Stimulated activated naive CD8-positive, alpha-beta T cell treated with anti-CD3 and anti-CD28 coated beads, Interleukin-15, amount 100 ng/mL, for 72 hours (primary cell): ENCODE measurements around the gene SCLY.

Experiments
- ATAC-seq: fragments of 150-1000 bp; cut with Tn5 transposase; 2 replicates; pipeline ENCODE4 v1.10.0; 2021; ENCODE audit warnings: mild to moderate bottlenecking, moderate library complexity
- DNase-seq, 2 donors: peaks; one replicate each; pipeline ENCODE4 v3.0.0; 2021 to 2022
- H3K27ac Mint-ChIP-seq, 2 donors: one replicate each; pipeline ENCODE4 v1.8.0; 2022; ENCODE audit warnings: mild to moderate bottlenecking in 2 of 2, mixed read lengths in 2 of 2, moderate library complexity in 2 of 2
- H3K27me3 Mint-ChIP-seq: one replicate; pipeline ENCODE4 v1.8.0; 2022; ENCODE audit warnings: mixed read lengths
- H3K4me1 Mint-ChIP-seq: one replicate; pipeline ENCODE4 v1.8.0; 2022; ENCODE audit warnings: mild to moderate bottlenecking, mixed read lengths
- H3K4me3 Mint-ChIP-seq, 2 donors: one replicate each; pipeline ENCODE4 v1.8.0; 2022; ENCODE audit warnings: mild to moderate bottlenecking in 2 of 2, mixed read lengths in 2 of 2, moderate library complexity in 1 of 2
- H3K9me3 Mint-ChIP-seq, 2 donors: one replicate each; pipeline ENCODE4 v1.8.0; 2022; ENCODE audit warnings: mixed read lengths in 2 of 2

SCLY gene

DNA sequence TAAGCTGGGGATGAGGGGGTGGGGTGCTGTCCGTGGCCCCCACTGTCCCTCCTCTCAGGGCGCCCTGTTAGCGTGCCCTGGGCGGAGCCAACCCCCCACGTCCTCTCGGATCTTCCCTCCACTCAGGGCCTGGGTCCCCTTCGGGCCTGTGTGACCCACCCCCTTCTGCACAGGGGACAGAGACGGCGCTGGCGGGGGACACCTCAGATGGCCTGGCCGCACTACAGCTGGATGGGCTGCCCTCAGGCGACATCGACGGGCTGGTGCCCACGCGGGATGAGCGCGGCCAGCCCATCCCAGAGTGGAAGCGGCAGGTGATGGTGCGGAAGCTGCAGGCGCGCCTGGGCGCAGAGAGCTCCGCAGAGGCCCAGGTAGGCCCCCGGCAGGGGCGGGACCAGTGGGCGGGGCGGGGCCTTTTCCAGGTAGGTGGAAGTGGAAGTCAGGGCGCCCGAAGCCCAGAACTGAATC, 67.8 kb downstream of the SCLY start:
- no peaks in the 10 kb centered on the region for H3K9me3 Mint-ChIP-seq
- no peak overlapping the region for H3K4me3 Mint-ChIP-seq
- no peak for ATAC-seq
- no peak overlapping the region for H3K27ac Mint-ChIP-seq
- DNase-seq = no peak
- H3K4me1 Mint-ChIP-seq = no peaks in the 10 kb centered on the region
- H3K27me3 Mint-ChIP-seq = no peaks in the 10 kb centered on the region

DNA sequence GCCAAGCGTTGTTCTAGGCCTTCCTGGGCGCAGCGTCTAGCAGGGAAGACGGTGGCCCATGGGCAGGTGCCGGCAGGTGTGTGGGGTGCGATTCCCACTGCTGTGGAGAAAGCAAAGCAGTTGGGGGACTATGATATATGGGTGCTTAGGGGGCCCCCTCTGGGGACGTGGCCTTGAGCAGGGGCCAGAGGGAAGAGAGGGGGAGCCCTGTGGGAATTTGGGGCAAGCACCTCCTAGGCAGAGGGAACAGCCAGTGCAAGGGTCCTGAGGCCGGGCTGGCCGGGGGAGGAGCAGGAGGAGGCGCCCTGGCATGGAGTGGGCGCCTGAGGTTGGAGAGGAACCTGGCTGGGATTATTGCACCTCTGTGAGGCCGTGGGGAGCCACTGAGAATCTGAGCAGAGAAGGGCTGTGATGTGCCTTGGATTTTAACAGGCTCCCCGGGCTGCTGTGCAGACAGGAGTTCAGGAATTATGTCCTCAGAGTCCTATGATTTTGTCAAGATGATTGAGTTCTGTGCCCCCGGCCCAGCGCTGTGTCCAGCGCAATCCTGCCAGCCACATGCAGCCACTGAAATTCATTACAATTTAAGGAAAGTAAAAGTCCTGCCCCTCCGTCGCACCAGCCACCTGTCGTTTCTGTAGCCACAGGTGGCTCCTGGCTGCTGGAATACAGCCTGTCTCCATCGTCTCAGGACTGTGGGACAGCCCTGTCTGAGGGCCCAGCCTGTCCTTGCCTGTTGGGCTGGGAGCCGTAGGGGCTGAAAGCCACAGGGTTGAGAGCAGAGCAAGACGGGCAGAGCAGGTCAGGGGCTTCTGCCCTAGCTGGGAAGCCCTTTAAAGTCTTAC, 68.6 kb downstream of the SCLY start:
- DNase-seq = no peak
- H3K4me1 Mint-ChIP-seq = no peaks in the 10 kb centered on the region

DNA sequence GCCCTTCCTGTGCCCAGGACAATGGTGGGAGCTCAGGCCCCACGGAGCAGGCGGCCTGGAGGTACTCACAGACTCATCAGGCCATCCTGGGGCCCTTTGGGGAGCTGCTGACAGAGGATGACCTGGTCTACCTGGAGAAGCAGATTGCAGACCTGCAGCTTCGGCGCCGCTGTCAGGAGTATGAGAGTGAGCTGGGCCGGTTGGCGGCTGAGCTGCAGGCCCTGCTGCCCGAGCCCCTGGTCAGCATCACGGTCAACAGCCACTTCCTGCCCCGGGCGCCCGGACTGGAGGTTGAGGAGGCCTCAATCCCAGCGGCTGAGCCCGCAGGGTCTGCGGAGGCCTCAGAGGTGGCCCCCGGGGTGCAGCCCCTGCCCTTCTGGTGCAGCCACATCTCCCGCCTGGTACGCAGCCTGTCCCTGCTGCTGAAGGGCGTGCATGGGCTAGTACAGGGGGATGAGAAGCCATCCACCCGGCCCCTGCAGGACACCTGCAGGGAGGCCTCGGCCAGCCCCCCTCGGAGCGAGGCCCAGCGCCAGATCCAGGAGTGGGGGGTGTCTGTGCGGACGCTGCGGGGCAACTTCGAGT, 69.4 kb downstream of the SCLY start:
- no peaks in the 10 kb centered on the region for H3K9me3 Mint-ChIP-seq
- DNase-seq (no peak), ATAC-seq (peak; percentile 27)
- H3K27me3 Mint-ChIP-seq = no peaks in the 10 kb centered on the region
- no peaks in the 10 kb centered on the region for H3K4me1 Mint-ChIP-seq
- no peak overlapping the region for H3K4me3 Mint-ChIP-seq
- H3K27ac Mint-ChIP-seq = no peak overlapping the region

More for the DNA sequence above, 68.6 kb downstream of the SCLY start:
- Mint-ChIP-seq H3K9me3 (no peaks in the 10 kb centered on the region), H3K4me3 (no peak overlapping the region), H3K27me3 (no peaks in the 10 kb centered on the region), H3K27ac (no peak overlapping the region)
- no peak for ATAC-seq

DNA sequence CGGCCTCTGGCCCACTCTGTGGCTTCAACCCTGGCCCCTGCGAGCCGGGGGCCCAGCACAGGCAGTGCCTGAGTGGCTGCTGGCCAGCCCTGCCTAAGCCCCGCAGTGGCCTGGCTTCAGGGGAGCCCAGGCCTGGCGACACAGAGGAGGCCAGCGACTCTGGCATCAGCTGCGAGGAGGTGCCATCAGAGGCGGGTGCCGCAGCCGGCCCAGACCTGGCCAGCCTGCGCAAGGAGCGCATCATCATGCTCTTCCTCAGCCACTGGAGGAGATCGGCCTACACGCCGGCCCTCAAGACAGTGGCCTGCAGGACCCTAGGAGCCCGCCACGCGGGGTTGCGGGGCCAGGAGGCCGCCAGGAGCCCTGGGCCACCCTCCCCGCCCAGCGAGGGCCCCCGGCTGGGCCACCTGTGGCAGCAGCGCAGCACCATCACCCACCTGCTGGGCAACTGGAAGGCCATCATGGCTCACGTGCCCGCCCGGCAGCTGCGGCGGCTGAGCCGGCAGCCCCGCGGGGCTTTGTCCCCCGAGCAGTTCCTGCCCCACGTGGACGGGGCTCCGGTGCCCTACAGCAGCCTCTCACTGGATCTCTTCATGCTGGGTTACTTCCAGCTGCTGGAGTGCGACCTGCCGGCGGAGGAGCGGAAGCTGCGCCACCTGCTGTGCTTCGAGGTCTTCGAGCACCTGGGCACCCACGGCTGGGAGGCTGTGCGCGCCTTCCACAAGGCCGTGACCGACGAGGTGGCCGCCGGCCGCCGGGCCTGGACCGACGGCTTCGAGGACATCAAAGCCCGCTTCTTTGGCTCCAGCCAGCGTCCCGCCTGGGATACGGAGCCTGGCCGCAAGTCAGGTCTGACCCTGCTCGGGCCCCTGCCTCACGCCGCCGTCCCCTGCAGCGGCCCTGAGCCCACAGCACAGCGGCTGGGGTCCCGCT, 70.2 kb downstream of the SCLY start:
- Mint-ChIP-seq H3K9me3 (no peaks in the 10 kb centered on the region), H3K27me3 (no peaks in the 10 kb centered on the region)

DNA sequence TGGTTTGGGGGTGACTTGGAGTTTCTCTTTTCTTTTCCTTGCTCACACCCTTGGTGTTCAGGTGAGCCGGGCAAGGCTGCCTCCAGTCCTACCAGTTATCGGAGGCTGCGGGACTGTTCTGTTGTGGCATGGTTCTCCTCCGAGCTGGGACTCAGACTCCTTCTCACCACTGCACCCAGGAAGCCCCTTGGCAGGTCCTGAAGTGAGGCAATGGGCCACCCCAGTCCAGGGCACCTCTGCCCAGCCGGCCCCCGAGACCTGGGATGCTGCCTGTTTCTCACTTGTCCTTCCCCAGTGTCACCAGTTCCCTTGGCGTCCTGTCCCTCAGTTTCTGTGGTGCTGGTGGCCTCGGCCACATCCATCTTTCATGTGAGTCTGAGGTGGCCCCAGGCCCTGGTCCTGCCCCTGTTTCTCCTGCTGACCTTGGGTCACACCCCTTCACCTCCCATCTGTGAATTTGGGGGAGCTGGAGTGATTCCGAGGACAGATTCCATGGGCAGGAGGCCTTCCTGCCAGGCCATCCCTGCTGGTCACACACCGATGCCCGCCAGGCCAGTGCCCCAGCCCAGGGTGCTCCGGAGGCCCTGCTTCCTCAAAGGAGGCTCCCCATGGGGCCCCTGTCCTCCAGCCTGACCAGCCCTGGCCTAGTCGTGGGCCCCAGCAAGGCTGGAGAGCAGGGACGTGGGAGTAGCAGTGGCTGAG, 71.1 kb downstream of the SCLY start:
- ATAC-seq = no peak
- no peaks in the 10 kb centered on the region for H3K4me1 Mint-ChIP-seq

More for the DNA sequence above, 70.2 kb downstream of the SCLY start:
- Mint-ChIP-seq H3K27ac (no peak overlapping the region), H3K4me1 (no peaks in the 10 kb centered on the region), H3K4me3 (no peak overlapping the region)
- DNase-seq (no peak), ATAC-seq (peak; percentile 33)

DNA sequence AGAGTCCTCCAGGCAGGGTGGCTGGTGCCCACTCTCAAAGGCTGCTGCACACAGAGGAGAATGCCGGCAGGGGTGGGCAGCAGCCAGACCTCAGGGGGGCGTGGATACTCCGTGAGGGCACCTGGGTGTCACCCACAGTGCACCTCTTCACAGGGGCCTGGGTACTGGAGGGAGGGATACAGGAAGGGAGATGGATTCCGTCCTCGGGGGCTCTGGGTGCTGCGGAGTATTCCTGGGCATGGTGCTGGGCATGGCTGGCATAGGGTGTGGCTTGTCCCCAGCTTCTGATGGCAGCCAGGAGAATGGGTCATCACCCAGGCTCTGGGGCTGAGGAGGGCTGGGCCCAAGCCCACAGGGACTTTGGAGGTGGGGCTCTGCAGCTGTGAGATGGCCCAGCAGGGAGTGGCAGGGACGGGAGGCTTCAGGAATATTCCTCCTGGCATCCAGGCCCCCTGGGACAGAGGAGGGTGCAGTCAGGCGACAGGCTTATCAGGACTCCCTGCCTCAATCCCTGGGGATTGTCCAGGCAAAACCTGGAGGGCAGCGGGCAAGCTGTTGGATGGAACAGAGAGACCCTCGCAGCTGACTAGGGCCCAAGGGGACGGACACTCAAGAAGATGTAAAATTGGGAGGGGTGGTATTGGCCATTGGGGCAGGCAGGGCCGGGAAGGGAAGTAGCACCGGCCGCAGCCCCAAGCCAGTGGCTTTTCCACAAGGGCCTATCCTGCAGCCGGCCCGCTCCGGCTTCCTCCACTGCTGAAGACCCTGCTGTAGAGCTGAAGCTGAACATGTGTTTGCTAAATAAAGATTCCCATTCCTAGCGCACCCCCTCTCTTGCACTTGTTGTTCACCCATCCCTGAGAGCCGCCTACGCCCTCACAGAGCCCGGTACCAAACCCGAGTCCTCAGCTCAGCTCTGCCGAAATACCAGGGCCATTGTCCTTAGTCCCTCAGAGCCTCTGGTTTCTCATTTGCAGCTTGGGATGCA, 72.0 kb downstream of the SCLY start:
- H3K27ac Mint-ChIP-seq = no peak overlapping the region
- DNase-seq = no peak
- no peaks in the 10 kb centered on the region for H3K4me1 Mint-ChIP-seq
- no peaks in the 10 kb centered on the region for H3K9me3 Mint-ChIP-seq
- no peak overlapping the region for H3K4me3 Mint-ChIP-seq
- ATAC-seq = peak; percentile 11
- H3K27me3 Mint-ChIP-seq = no peaks in the 10 kb centered on the region

More for the DNA sequence above, 71.1 kb downstream of the SCLY start:
- no peaks in the 10 kb centered on the region for H3K27me3 Mint-ChIP-seq
- no peak for DNase-seq
- no peak overlapping the region for H3K27ac Mint-ChIP-seq
- H3K9me3 Mint-ChIP-seq = no peaks in the 10 kb centered on the region
- H3K4me3 Mint-ChIP-seq = no peak overlapping the region

DNA sequence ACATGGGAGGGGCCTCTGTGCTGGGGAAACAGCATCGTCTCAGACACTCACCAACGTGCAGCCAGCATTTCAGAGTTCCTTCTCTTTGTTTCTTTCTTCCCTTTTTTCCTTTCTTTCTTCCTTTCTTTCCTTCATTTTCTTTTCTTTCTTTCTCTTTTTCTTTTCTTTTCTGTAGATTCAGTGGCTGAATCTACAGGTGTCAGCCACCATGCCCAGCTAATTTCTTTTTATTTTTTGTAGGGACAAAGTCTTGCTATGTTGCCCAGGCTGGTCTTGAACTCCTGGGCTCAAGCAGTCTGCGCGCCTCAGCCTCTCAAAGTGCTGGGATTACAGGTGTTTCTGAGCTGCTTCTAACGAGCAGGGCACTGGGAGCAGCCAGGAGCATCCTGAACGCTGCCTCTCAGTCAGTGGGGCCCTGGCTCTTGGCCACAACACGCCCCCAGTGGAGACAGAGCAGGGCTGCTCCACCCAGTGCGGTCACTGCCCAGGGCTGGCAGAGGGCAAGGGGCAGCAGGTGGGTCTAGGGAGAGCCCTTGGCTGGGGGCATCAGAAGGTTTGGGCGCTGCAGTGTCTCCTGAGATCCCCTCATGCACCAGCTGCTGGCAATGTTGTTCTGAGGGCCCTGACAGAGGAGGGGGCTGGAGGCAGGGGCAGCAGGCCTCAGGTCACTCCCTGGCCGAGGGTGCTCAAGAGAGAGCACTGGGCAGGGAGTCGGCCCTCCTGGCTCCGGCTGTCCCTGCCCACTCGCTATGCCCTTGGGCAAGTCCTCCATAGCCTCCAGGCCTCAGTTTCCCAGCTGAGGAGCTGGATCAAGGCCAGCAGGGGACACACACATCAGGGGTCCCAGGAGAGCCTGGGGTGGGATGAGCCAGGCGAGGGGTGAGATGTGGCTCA, 72.9 kb downstream of the SCLY start:
- Mint-ChIP-seq H3K9me3 (no peaks in the 10 kb centered on the region), H3K4me1 (no peaks in the 10 kb centered on the region), H3K4me3 (no peak overlapping the region), H3K27ac (no peak overlapping the region), H3K27me3 (no peaks in the 10 kb centered on the region)
- DNase-seq (no peak), ATAC-seq (no peak)

DNA sequence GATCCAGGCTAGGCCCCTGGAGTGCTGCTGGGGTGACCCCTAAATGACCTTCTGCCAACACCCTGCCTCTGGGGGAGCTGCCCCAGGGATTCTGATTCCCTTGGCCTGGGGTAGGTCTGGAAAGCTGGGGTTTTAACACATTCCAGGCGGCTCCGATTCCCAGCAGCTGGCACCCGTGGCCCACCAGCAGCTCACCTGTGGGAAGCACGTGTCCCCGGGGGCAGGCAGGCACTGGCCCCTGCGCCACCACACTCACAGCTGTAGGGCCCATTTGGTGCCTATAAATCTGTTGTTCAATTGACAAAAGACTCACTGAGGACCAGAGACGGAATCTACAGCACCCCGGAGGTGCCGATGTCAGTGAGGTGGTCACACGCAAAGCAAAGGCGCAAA, 73.6 kb downstream of the SCLY start:
- no peak overlapping the region for H3K27ac Mint-ChIP-seq
- ATAC-seq = no peak
- no peaks in the 10 kb centered on the region for H3K4me1 Mint-ChIP-seq
- H3K27me3 Mint-ChIP-seq = no peaks in the 10 kb centered on the region
- DNase-seq = no peak
- no peaks in the 10 kb centered on the region for H3K9me3 Mint-ChIP-seq
- no peak overlapping the region for H3K4me3 Mint-ChIP-seq

DNA sequence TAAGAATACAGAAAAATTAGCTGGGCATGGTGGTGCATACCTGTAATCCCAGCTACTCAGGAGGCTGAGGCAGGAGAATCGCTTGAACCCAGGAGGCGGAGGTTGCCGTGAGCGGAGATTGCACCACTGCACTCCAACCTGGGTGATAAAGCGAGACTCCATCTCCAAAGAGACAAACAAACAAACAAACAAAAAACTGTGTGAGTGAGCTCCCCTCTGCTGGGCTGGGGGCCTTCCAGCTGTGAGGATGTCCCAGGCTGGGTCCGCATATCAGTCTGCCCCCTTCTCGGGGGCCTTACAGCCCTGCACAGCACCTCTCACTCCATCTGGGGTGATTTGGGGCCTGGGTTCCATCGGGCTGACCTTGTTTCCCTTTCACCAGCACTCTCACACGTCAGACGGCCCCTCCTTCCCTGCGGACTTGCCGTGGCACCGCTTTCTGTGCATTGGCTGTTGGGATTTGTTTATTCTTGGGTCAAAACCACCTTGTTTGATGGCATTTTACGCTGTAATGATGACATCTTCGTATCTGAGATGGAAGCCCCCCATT, 74.9 kb downstream of the SCLY start:
- Mint-ChIP-seq H3K4me1 (no peaks in the 10 kb centered on the region), H3K9me3 (no peaks in the 10 kb centered on the region), H3K27me3 (no peaks in the 10 kb centered on the region), H3K27ac (no peak overlapping the region), H3K4me3 (no peak overlapping the region)
- no peak for DNase-seq
- ATAC-seq = no peak

DNA sequence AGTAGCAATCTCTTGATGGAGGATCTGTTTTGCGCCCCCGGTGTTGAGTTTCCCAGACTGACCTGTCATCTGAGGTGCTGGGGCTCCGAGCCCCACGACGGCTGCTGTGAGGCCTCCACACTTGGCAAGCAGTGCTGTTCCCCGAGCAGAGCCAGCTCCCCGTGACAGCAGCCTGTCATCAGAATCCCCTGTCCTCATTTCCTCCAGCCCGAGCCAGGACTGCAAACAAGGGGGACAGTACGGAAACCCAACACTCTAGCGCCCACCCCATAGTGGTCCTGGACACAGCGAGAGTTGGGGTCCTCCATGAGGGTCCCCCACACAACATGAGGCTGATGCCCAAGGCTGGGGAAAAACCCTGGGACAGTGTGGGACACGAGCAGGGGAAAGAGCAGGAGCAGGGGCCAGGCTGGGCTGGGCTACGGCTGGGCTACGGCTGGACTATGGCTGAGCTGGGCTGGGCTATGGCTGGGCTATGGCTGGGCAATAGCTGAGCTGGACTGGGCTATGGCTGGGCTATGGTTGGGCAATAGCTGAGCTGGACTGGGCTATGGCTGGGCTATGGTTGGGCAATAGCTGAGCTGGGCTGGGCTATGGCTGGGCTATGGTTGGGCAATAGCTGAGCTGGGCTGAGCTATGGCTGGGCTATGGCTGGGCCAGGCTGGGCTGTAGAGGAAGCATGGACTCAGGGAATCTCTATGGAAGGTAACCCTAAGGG, 76.2 kb downstream of the SCLY start:
- H3K4me1 Mint-ChIP-seq = peaks cover 10% of the 10 kb centered on the region
- no peaks in the 10 kb centered on the region for H3K9me3 Mint-ChIP-seq
- H3K4me3 Mint-ChIP-seq = no peak overlapping the region
- DNase-seq = no peak
- no peaks in the 10 kb centered on the region for H3K27me3 Mint-ChIP-seq
- ATAC-seq = no peak
- no peak overlapping the region for H3K27ac Mint-ChIP-seq

DNA sequence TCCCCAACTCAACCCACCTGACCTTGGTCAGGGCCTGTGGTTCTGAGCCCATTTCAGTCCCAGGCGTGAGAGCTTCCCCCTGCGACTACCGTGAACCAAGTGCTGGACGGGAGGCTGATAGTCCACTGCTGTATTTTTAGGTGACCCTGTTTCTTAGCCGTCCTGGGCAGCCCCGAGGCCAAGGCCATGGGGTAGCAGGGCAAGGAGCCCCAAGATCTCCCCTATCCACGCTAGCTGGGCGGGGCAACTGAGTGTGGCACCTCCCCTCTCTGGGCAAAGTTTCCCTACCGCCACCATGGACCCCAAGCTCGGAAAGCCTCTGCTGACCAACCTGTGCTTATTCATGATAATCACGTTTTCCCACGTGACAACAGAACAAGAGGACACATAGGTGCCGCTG, 77.1 kb downstream of the SCLY start:
- no peak overlapping the region for H3K4me3 Mint-ChIP-seq
- no peak overlapping the region for H3K27ac Mint-ChIP-seq
- no peak for ATAC-seq
- H3K27me3 Mint-ChIP-seq = no peaks in the 10 kb centered on the region
- H3K4me1 Mint-ChIP-seq = peaks cover 11% of the 10 kb centered on the region
- no peak for DNase-seq
- H3K9me3 Mint-ChIP-seq = no peaks in the 10 kb centered on the region

DNA sequence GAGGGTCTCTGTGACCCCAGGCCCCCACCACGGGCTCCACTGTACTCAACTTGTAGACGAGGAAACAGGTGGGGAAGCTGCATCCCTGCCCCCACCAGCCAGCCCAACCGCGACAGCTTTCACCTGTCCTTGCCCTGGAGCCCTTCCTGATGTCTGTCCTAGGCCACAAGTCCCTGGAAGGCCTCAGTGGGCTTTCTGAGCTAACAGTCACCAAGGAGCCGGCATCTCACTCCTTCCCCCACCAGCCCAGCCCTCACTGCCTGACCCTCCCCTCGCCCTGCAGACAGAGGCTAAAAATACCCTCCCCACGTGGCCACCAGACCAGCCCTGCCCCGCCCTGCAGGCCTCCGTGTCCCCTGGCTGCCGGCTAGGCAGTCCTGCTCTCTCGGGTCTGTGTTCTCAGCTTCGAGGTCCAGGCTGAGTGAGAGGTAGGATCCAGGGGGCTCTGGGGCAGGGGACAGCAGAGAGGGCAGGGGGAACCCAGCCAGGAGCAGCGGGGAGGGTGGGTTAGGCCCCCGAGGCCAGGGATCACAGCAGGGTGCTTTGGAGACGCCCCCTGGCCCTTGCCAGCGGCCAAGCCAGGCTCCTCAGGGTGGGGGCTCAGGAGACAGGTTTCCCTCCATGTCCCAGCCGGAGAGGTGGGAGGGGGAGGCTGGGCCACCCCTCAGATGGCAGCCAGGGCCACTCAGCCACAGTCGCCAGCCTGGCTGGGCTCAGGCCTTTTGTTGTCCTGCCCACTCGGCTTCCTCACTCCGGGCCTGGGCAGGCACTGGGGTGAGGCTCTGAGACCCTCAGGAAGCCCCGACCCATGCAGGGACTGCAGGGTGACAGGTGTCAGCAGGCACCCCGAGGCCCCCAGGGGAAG, 77.8 kb downstream of the SCLY start, which contains the start of gene KLHL30:
TSS of gene KLHL30 (plus strand) at position 338 of the 865 bp plus-strand sequence. CDS start 2,087 bp downstream, outside the sequence.
- ATAC-seq (peak; percentile 6), DNase-seq (no peak)
- Mint-ChIP-seq H3K4me3 (peak within 1 kb of the TSS in 1 of 2 donors; percentile 54), H3K9me3 (no peaks in the 10 kb centered on the region), H3K27ac (no peak within 1 kb of the TSS), H3K4me1 (peaks cover 14% of the 10 kb centered on the region), H3K27me3 (no peaks in the 10 kb centered on the region)
